Spinal cord (tissue), 10 donors: Measurements from ENCODE around the gene PYGO1. TPM values are rescaled to one million over a fixed set of nuclear protein-coding genes. Genes with fewer than 3 reads are reported as not detected.
"Not testable (repeated sequence)": the region's sequence is repeated elsewhere in the genome, so short reads cannot be mapped to it uniquely, and the experiment has no call there.

ENCODE experiments used
- DNase-seq, 6 donors: peaks; one replicate each; pipeline versions ENCODE4 v3.0.0 to v3.0.0-alpha.2; 2013 to 2015; ENCODE audit warnings: low spot score in 6 of 6, low read depth in 4 of 6
- H3K27ac ChIP-seq: one replicate; pipeline ENCODE4 v1.5.1; 2013; ENCODE audit warnings: low read depth, low read length, control low read depth
- H3K27me3 ChIP-seq: one replicate; pipeline ENCODE4 v1.6.1; 2013; ENCODE audit warnings: low read length; ENCODE audit not compliant: control insufficient read depth, insufficient read depth
- H3K36me3 ChIP-seq: one replicate; pipeline ENCODE4 v1.6.1; 2013; ENCODE audit warnings: low read length; ENCODE audit not compliant: control insufficient read depth, insufficient read depth
- H3K4me1 ChIP-seq: one replicate; pipeline ENCODE4 v1.6.1; 2013; ENCODE audit warnings: low read length; ENCODE audit not compliant: control insufficient read depth, insufficient read depth
- H3K4me3 ChIP-seq: one replicate; pipeline ENCODE4 v1.5.1; 2013; ENCODE audit warnings: low read depth, low read length, control low read depth
- H3K9me3 ChIP-seq: one replicate; pipeline ENCODE4 v1.6.1; 2013; ENCODE audit warnings: low read length; ENCODE audit not compliant: control insufficient read depth, insufficient read depth
- WGBS: methylation state at CpG from one replicate; pipeline ENCODE4 v1.1.5; 2013; ENCODE audit warnings: missing lambda C conversion rate; ENCODE audit not compliant: insufficient coverage; 5-methylcytosine and 5-hydroxymethylcytosine counted together
- polyA plus RNA-seq, 2 donors: library from polyadenylated mRNA; unstranded; fragments of 120-200 nt; gene quantifications; one replicate each; pipeline ENCODE4 v1.2.1, GENCODE V29; 2013; ENCODE audit not compliant: insufficient read length in 2 of 2
- total RNA-seq, 2 donors: library from RNA; depleted of rRNA in 1 of 2; stranded (reverse); fragments of 120-200 nt in 1 of 2; fragments of >200 nt in 1 of 2; gene quantifications; one replicate each; pipeline versions ENCODE4 v1.2.3 to v1.2.4, GENCODE V29; 2013 to 2014
- donor health status: healthy.

Gene PYGO1
- total and polyA plus RNA-seq, 4 donors: 16.5 to 33.6 (median 28.9) TPM

DNA sequence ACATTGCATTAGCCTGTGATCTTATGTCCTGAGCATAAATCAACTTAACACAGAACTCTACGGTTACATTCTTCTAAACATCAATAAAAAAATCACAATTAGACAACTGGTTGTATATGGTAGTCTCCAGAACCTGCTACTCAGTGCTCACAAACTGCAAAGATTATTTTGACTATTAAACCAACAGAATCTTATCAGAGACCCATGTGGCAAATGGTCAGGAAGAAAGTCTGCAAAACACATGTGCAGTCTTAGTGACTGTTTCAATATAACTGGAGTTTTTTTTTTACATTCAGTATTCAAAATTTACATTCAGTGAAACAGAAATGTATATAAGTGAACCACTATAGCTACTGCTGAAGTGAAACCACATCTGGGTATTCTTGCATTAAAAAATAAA, 27.3 kb upstream of the PYGO1 start:
- no peak overlapping the region for H3K4me3 ChIP-seq
- no peak overlapping the region for H3K27ac ChIP-seq
- DNase-seq: no peak
- WGBS: no CpG with 5 or more reads among the region's 1 CpG
- H3K9me3 ChIP-seq: no peaks in the 10 kb centered on the region
- H3K4me1 ChIP-seq: no peaks in the 10 kb centered on the region
- H3K27me3 ChIP-seq: no peaks in the 10 kb centered on the region
- H3K36me3 ChIP-seq: no peaks in the 10 kb centered on the region

- H3K27me3 ChIP-seq: no peaks in the 10 kb centered on the region
- no peak overlapping the region for H3K4me3 ChIP-seq
- no peak overlapping the region for H3K27ac ChIP-seq
- no peaks in the 10 kb centered on the region for H3K4me1 ChIP-seq
- H3K9me3 ChIP-seq: no peaks in the 10 kb centered on the region
- WGBS: 87% methylated on average over 2 of the region's 4 CpGs
- no peak for DNase-seq
- no peaks in the 10 kb centered on the region for H3K36me3 ChIP-seq
Observed at GRCh38 chr15:55613727-55614126, 25.6 kb upstream of the PYGO1 start.

DNA sequence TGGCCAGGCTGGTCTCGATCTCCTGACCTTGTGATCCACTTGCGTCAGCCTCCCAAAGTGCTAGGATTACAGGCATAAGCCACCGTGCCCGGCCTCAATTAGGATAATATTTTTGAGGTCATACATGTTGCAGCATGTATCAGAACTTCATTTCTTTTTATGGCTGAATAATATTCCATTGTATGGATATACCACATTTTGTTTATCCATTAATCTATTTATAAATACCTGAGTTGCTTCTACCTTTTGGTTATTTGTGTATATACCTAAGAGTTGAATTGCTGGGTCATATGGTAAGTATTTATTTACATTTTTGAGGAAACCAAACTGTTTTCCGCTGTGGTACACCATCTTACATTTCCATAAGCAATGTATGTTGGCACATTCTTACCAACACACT, 18.1 kb upstream of the PYGO1 start:
- DNase-seq: no peak
- no peak overlapping the region for H3K4me3 ChIP-seq
- H3K27me3 ChIP-seq: no peaks in the 10 kb centered on the region
- H3K4me1 ChIP-seq: no peaks in the 10 kb centered on the region
- no peaks in the 10 kb centered on the region for H3K9me3 ChIP-seq
- H3K36me3 ChIP-seq: no peaks in the 10 kb centered on the region
- no peak overlapping the region for H3K27ac ChIP-seq
- 100% methylated on average over 2 of the region's 5 CpGs for WGBS

- Histone ChIP-seq H3K9me3 (no peaks in the 10 kb centered on the region), H3K27ac (no peak overlapping the region), H3K36me3 (no peaks in the 10 kb centered on the region), H3K4me1 (no peaks in the 10 kb centered on the region), H3K4me3 (no peak overlapping the region), H3K27me3 (no peaks in the 10 kb centered on the region)
- whole genome bisulfite sequencing: 80% methylated on average over 2 of the region's 5 CpGs
- DNase-seq: no peak
Observed at GRCh38 chr15:55601374-55601773, 13.2 kb upstream of the PYGO1 start.

GRCh38 chr15:55599439-55599838, 11.3 kb upstream of the PYGO1 start:
- peak in 1 of 6 donors; percentile 54 for DNase-seq
- Histone ChIP-seq H3K9me3 (no peaks in the 10 kb centered on the region), H3K27ac (no peak overlapping the region), H3K4me3 (no peak overlapping the region), H3K4me1 (no peaks in the 10 kb centered on the region), H3K27me3 (no peaks in the 10 kb centered on the region), H3K36me3 (no peaks in the 10 kb centered on the region)
- WGBS: 94% methylated on average over 2 of the region's 3 CpGs

GRCh38 chr15:55593019-55593418, 4.9 kb upstream of the PYGO1 start:
- H3K4me3 ChIP-seq, H3K4me1 ChIP-seq, DNase-seq, H3K36me3 ChIP-seq, H3K27ac ChIP-seq, H3K9me3 ChIP-seq, H3K27me3 ChIP-seq: not testable (repeated sequence)
- no CpG with 5 or more reads among the region's 1 CpG for WGBS

GRCh38 chr15:55590788-55591187, 2.6 kb upstream of the PYGO1 start:
- Histone ChIP-seq H3K4me3 (no peak overlapping the region), H3K9me3 (no peaks in the 10 kb centered on the region), H3K4me1 (peaks cover 7% of the 10 kb centered on the region), H3K27ac (no peak overlapping the region), H3K36me3 (no peaks in the 10 kb centered on the region), H3K27me3 (no peaks in the 10 kb centered on the region)
- WGBS: 83% methylated on average over 2 of the region's 3 CpGs
- DNase-seq: no peak

- Histone ChIP-seq H3K9me3 (no peaks in the 10 kb centered on the region), H3K36me3 (no peaks in the 10 kb centered on the region), H3K4me1 (peaks cover 7% of the 10 kb centered on the region), H3K27ac (no peak overlapping the region), H3K27me3 (no peaks in the 10 kb centered on the region), H3K4me3 (peak overlapping the region; percentile 62)
- WGBS: 90% methylated on average over 4 of the region's 10 CpGs
- DNase-seq: peak in 3 of 6 donors; percentile 6 to 26 (median 14)
Observed at GRCh38 chr15:55589287-55589686, 1.1 kb upstream of the PYGO1 start.

DNA sequence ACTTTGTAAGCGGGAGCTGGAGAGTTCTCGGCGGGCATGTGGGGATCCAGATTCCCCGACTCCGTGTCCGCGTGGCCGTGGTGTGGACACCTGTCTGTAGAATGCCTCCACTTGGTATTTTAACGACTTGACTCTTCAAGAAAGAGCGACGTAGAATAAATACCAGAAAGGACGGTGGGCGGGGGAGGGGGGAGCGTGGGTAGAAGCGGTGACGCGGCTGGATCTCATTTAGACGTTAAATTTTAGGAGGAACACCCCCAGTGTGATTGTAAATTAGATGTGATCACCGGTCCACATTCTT, 620 bp upstream of the PYGO1 start:
- Histone ChIP-seq H3K27ac (peak overlapping the region; percentile 84), H3K4me1 (peaks cover 7% of the 10 kb centered on the region), H3K27me3 (no peaks in the 10 kb centered on the region), H3K36me3 (no peaks in the 10 kb centered on the region), H3K4me3 (peak overlapping the region; percentile 62), H3K9me3 (no peaks in the 10 kb centered on the region)
- WGBS: 2% methylated on average over 19 of the region's 19 CpGs
- DNase-seq: peak in 1 of 6 donors; percentile 43

DNA sequence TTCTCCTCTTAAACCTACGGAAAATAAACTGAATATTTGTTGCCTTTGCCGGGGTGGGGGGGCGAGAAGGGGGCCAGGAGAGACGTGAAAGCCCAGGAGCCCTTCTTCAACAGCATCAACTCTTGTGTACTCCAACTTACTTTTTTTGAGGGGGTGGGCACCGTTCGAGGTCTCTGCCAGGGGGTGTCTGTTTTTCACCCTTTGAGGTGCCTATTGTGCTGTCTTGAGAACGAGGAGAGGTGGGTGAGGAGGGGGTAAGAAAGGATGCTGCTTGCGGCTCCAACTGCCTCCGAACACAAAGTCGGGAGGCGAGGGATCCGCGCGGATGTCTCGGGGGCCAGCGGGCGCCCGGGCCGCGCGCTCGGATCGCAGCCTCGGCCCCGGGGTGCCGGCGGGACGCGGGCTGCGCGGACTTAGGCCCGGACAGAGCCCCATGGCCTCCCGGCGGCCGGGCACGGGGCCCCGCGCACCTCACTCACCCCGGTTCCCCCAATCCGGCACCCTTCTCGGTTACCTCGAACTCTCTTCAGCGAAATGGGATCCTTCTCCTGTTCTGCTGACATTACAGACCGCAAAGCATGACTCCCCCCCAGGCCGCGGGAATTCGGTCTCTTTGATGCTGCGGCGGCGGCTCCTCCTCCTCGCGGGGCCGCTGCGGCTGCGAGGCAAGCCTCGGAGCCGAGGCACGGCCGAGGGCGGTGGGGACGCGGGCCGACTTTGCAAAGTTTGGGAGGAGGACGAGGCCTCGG, 650 bp downstream of the PYGO1 start:
- Histone ChIP-seq H3K27ac (peak overlapping the region; percentile 47), H3K27me3 (no peaks in the 10 kb centered on the region), H3K9me3 (no peaks in the 10 kb centered on the region), H3K36me3 (no peaks in the 10 kb centered on the region), H3K4me3 (peak overlapping the region; percentile 68), H3K4me1 (peaks cover 7% of the 10 kb centered on the region)
- WGBS: under 1% methylated on average over 61 of the region's 65 CpGs
- DNase-seq: peak in 5 of 6 donors; percentile 22 to 81 (median 43)
